H9 (cell line): ENCODE measurements around the gene KY. TPM values are rescaled to one million over a fixed set of nuclear protein-coding genes. Genes with fewer than 3 reads are reported as not detected.
A peak's percentile ranks its signal among the peaks of the same experiment; 100 is the strongest.

Experiments used
- DNase-seq: peaks from one replicate; pipeline ENCODE4 v3.0.0-alpha.2; 2017
- H2AFZ ChIP-seq: one replicate; pipeline ENCODE4 v1.6.1; 2013; ENCODE audit warnings: mild to moderate bottlenecking, low read length, control low read depth, moderate library complexity
- H2AK5ac ChIP-seq: 2 replicates; pipeline ENCODE4 v1.6.1; 2013; ENCODE audit warnings: low read length, control low read depth, mixed read lengths; ENCODE audit not compliant: insufficient read length
- H2BK120ac ChIP-seq: one replicate; pipeline ENCODE4 v1.6.1; 2013; ENCODE audit warnings: low read depth, mild to moderate bottlenecking, low read length, control low read depth, inconsistent platforms; ENCODE audit not compliant: poor library complexity, severe bottlenecking
- H2BK12ac ChIP-seq: 2 replicates; pipeline ENCODE4 v1.6.1; 2013; ENCODE audit warnings: low read length, control low read depth, mixed read lengths, low read depth; ENCODE audit not compliant: insufficient read length
- H2BK15ac ChIP-seq: 2 replicates; pipeline ENCODE4 v1.6.1; 2013; ENCODE audit warnings: low read depth, low read length, control low read depth
- H2BK20ac ChIP-seq: one replicate; pipeline ENCODE4 v1.6.1; 2013; ENCODE audit warnings: low read depth, mild to moderate bottlenecking, low read length, control low read depth, inconsistent platforms; ENCODE audit not compliant: poor library complexity, severe bottlenecking
- H2BK5ac ChIP-seq: 2 replicates; pipeline ENCODE4 v1.6.1; 2013; ENCODE audit warnings: low read length, control low read depth, mixed read lengths; ENCODE audit not compliant: insufficient read length
- H3K14ac ChIP-seq: 2 replicates; pipeline ENCODE4 v1.6.1; 2013; ENCODE audit warnings: low read length, control low read depth; ENCODE audit not compliant: insufficient read depth
- H3K18ac ChIP-seq: 2 replicates; pipeline ENCODE4 v1.6.1; 2013; ENCODE audit warnings: low read depth, mild to moderate bottlenecking, mixed read lengths, low read length, control low read depth; ENCODE audit not compliant: insufficient read length
- H3K23ac ChIP-seq: 2 replicates; pipeline ENCODE4 v1.6.1; 2013; ENCODE audit warnings: low read length, control low read depth, mixed read lengths, low read depth; ENCODE audit not compliant: insufficient read length
- H3K23me2 ChIP-seq: 2 replicates; pipeline ENCODE4 v1.6.1; 2013; ENCODE audit warnings: low read depth, mild to moderate bottlenecking, mixed read lengths, low read length, control low read depth; ENCODE audit not compliant: insufficient read length, poor library complexity, severe bottlenecking
- H3K27ac ChIP-seq: 2 replicates; pipeline ENCODE4 v1.5.1; 2013; ENCODE audit warnings: low read length, control low read depth, mixed read lengths, low read depth; ENCODE audit not compliant: insufficient read length
- H3K27me3 ChIP-seq: 2 replicates; pipeline ENCODE4 v1.6.1; 2013; ENCODE audit warnings: low read length, control low read depth, inconsistent platforms; ENCODE audit not compliant: insufficient read depth
- H3K4ac ChIP-seq: 2 replicates; pipeline ENCODE4 v1.6.1; 2013; ENCODE audit warnings: low read depth, mild to moderate bottlenecking, control low read depth, inconsistent platforms, low read length, moderate library complexity
- H3K4me1 ChIP-seq: 2 replicates; pipeline ENCODE4 v1.6.1; 2013; ENCODE audit warnings: low read length, control low read depth, inconsistent platforms; ENCODE audit not compliant: insufficient read depth
- H3K4me2 ChIP-seq: 2 replicates; pipeline ENCODE4 v1.6.1; 2013; ENCODE audit warnings: low read length, control low read depth, mixed read lengths; ENCODE audit not compliant: insufficient read length, insufficient read depth
- H3K56ac ChIP-seq: 2 replicates; pipeline ENCODE4 v1.6.1; 2013; ENCODE audit warnings: low read depth, mild to moderate bottlenecking, mixed read lengths, low read length, control low read depth; ENCODE audit not compliant: insufficient read length
- H3K79me1 ChIP-seq: 2 replicates; pipeline ENCODE4 v1.6.1; 2013; ENCODE audit warnings: low read depth, mild to moderate bottlenecking, moderate library complexity, low read length, control low read depth, inconsistent platforms; ENCODE audit not compliant: insufficient read depth, poor library complexity, severe bottlenecking
- H3K79me2 ChIP-seq: 2 replicates; pipeline ENCODE4 v1.6.1; 2013; ENCODE audit warnings: low read length, control low read depth, inconsistent platforms; ENCODE audit not compliant: insufficient read depth
- H3K9ac ChIP-seq: 2 replicates; pipeline ENCODE4 v1.6.1; 2013; ENCODE audit warnings: low read length, control low read depth, mixed read lengths; ENCODE audit not compliant: insufficient read length; ENCODE audit errors: extremely low read depth
- H3K9me3 ChIP-seq: one replicate; pipeline ENCODE4 v1.6.1; 2013; ENCODE audit warnings: low read depth, low read length, inconsistent platforms; ENCODE audit not compliant: control insufficient read depth
- H3T11ph ChIP-seq: one replicate; pipeline ENCODE4 v1.6.1; 2013; ENCODE audit warnings: mild to moderate bottlenecking, low read length, control low read depth, inconsistent platforms
- H4K20me1 ChIP-seq: one replicate; pipeline ENCODE4 v1.6.1; 2013; ENCODE audit not compliant: control insufficient read depth, insufficient read length, insufficient read depth
- H4K5ac ChIP-seq: 2 replicates; pipeline ENCODE4 v1.6.1; 2013; ENCODE audit warnings: low read depth, mild to moderate bottlenecking, mixed read lengths, low read length, control low read depth; ENCODE audit not compliant: insufficient read length
- H4K8ac ChIP-seq: replicated peaks from 2 replicates; pipeline ENCODE4 v1.6.1; 2013; ENCODE audit warnings: low read length, control low read depth, mixed read lengths, low read depth; ENCODE audit not compliant: insufficient read length
- H4K91ac ChIP-seq: 2 replicates; pipeline ENCODE4 v1.6.1; 2013; ENCODE audit warnings: low read depth, mild to moderate bottlenecking, moderate library complexity, mixed read lengths, low read length, control low read depth; ENCODE audit not compliant: insufficient read length
- H3K27ac Mint-ChIP-seq, 3 experiments: 2 replicates in 2 of 3; 3 replicates in 1 of 3; pipeline ENCODE4 v1.8.0; 2020 to 2021; ENCODE audit warnings: mixed read lengths in 3 of 3, mild to moderate bottlenecking in 1 of 3, moderate library complexity in 1 of 3
- H3K27me3 Mint-ChIP-seq: 2 replicates; pipeline ENCODE4 v1.8.0; 2021; ENCODE audit warnings: low read depth, mild to moderate bottlenecking, moderate library complexity, mixed read lengths
- H3K36me3 Mint-ChIP-seq, 3 experiments: 2 replicates in 2 of 3; 3 replicates in 1 of 3; pipeline ENCODE4 v1.8.0; 2020 to 2021; ENCODE audit warnings: low read depth in 3 of 3, mixed read lengths in 3 of 3; ENCODE audit not compliant: insufficient read depth in 1 of 3
- H3K4me1 Mint-ChIP-seq, 2 experiments: 2 replicates each; pipeline ENCODE4 v1.8.0; 2020; ENCODE audit warnings: mixed read lengths in 2 of 2
- H3K4me3 Mint-ChIP-seq, 2 experiments: 2 replicates in 1 of 2; 3 replicates in 1 of 2; pipeline ENCODE4 v1.8.0; 2020 to 2021; ENCODE audit warnings: mild to moderate bottlenecking in 2 of 2, mixed read lengths in 2 of 2, moderate library complexity in 1 of 2
- H3K9me3 Mint-ChIP-seq, 2 experiments: 2 replicates in 1 of 2; 3 replicates in 1 of 2; pipeline ENCODE4 v1.8.0; 2020; ENCODE audit warnings: mild to moderate bottlenecking in 2 of 2, mixed read lengths in 2 of 2, moderate library complexity in 1 of 2
- WGBS: extraction: QIAGEN DNeasy Blood & Tissue Kit; methylation state at CpG from one replicate; pipeline ENCODE4 v1.1.7; 2013; ENCODE audit warnings: missing lambda C conversion rate, low lambda C conversion rate, mixed read lengths; ENCODE audit not compliant: insufficient read length; ENCODE audit errors: extremely low coverage; 5-methylcytosine and 5-hydroxymethylcytosine counted together
- total RNA-seq: library from RNA; stranded (reverse); gene quantifications from 2 replicates; pipeline ENCODE4 v1.2.1, GENCODE V29; 2021
- TF ChIP-seq, protein P1 (sequence below): fragments of 200-600 bp; sonication (generic); conservative IDR thresholded peaks from 3 replicates; pipeline ENCODE4 v1.8.0; 2021; ENCODE audit warnings: antibody characterized with exemption, mild to moderate bottlenecking

The KY gene
- total RNA-seq, 1 experiment from 2014 or later: not detected

DNA sequence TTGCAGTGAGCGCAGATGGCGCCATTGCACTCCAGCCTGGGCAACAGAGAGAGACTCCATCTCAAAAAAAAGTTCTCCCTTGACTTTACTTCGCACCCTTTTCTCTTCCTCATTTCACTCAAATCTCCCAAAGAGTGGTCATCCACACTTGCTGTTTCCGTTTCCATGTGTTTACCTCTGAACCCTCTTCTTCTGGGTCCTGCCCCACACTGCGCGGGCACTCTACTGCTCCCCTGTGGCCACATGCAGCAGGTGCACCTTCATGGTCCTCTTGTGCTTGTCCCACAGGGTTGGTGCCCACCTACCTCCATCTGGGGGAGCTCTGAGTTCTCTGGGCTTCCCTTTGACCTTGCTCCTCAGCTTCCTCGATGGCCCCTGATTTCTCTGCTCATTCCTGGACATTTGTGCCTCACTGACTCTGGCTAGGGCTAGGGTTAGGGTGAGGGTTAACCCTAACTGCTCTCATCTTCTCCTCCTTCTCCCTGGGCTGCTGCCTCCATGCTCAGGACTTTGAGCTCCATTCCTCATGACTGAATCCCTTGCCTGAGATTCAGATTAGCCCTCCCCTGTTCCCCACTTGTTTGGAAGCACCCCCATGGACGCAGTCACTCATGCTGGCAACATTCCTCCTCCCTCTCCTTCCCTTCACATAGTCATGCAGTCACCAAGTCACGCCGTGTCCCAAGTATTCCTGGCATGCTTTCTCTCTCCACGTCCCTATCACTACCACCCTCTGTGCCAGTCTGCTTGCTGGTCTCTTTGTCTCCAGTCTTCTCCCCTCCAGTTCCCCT is 26.6 kb upstream of the KY start:
- H4K20me1 ChIP-seq: no peaks in the 10 kb centered on the region
- no peak overlapping the region for H2AFZ ChIP-seq
- H3K9ac ChIP-seq: no peak overlapping the region
- Mint-ChIP-seq H3K27me3 (peaks cover 59% of the 10 kb centered on the region), H3K9me3 (peaks cover 11 to 12% of the 10 kb centered on the region in 2 experiments; a peak in 4 of 5 replicates), H3K36me3 (no peaks in the 10 kb centered on the region; a peak in 3 of 7 replicates), H3K4me3 (no peak overlapping the region), H3K4me1 (peaks cover 0 to 5% of the 10 kb centered on the region in 2 experiments; a peak in 2 of 4 replicates), H3K27ac (no peak overlapping the region)
- H3K14ac ChIP-seq: no peak overlapping the region
- no peak overlapping the region for H3K4ac ChIP-seq
- no peak overlapping the region for H2BK20ac ChIP-seq
- peak overlapping the region; percentile 97 for H4K8ac ChIP-seq
- no peak overlapping the region for H2BK120ac ChIP-seq
- no peaks in the 10 kb centered on the region for H3K4me1 ChIP-seq
- no peak overlapping the region for H3K23ac ChIP-seq
- no CpG with 5 or more reads among the region's 11 CpGs for WGBS
- TF ChIP-seq, protein P1, sequence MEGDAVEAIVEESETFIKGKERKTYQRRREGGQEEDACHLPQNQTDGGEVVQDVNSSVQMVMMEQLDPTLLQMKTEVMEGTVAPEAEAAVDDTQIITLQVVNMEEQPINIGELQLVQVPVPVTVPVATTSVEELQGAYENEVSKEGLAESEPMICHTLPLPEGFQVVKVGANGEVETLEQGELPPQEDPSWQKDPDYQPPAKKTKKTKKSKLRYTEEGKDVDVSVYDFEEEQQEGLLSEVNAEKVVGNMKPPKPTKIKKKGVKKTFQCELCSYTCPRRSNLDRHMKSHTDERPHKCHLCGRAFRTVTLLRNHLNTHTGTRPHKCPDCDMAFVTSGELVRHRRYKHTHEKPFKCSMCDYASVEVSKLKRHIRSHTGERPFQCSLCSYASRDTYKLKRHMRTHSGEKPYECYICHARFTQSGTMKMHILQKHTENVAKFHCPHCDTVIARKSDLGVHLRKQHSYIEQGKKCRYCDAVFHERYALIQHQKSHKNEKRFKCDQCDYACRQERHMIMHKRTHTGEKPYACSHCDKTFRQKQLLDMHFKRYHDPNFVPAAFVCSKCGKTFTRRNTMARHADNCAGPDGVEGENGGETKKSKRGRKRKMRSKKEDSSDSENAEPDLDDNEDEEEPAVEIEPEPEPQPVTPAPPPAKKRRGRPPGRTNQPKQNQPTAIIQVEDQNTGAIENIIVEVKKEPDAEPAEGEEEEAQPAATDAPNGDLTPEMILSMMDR: peak; percentile 90
- H3K4me2 ChIP-seq: peak overlapping the region; percentile 17
- no peak overlapping the region for H3K56ac ChIP-seq
- no peaks in the 10 kb centered on the region for H3K9me3 ChIP-seq
- DNase-seq: peak; percentile 84
- no peaks in the 10 kb centered on the region for H3K79me2 ChIP-seq
- H3K79me1 ChIP-seq: no peaks in the 10 kb centered on the region
- H2BK15ac ChIP-seq: peak overlapping the region; percentile 9; the same call in 1 of the 2 replicates
- H3K23me2 ChIP-seq: no peaks in the 10 kb centered on the region
- no peak overlapping the region for H3K18ac ChIP-seq
- no peak overlapping the region for H2BK12ac ChIP-seq
- H4K5ac ChIP-seq: no peak overlapping the region
- no peak overlapping the region for H2AK5ac ChIP-seq
- no peak overlapping the region for H2BK5ac ChIP-seq
- no peak overlapping the region for H3T11ph ChIP-seq
- peaks cover 4% of the 10 kb centered on the region; the same call in 1 of the 2 replicates for H3K27me3 ChIP-seq
- no peak overlapping the region for H3K27ac ChIP-seq
- H4K91ac ChIP-seq: no peak overlapping the region
